OCI-LY3 (cell line): Measurements from ENCODE around the gene FOXA3.

Experiments
- CTCF ChIP-seq: fragments of 200-600, 300-600 bp; sonication (generic); IDR thresholded peaks from 2 replicates; pipeline ENCODE4 v1.5.1; 2014; ENCODE audit warnings: antibody characterized with exemption, low read length, low read depth
- EZH2phosphoT487 ChIP-seq: fragments of 200-600 bp; shearing (Covaris generic); IDR thresholded peaks from 2 replicates; pipeline ENCODE4 v1.6.1; 2018; ENCODE audit warnings: antibody characterized with exemption, mixed run types, low read depth

GRCh38 chr19:45862271-45862563, 1.9 kb upstream of the FOXA3 start:
- TF ChIP-seq CTCF, result no peak
- TF ChIP-seq EZH2phosphoT487, result no peak
